HG03060 (cell line): ENCODE data around the gene LDB3.
"Not testable (repeated sequence)": the region's sequence is repeated elsewhere in the genome, so short reads cannot be mapped to it uniquely, and the experiment has no call there.

Experiments used
- ATAC-seq: cut with Tn5 transposase; IDR thresholded peaks from one replicate; pipeline ENCODE4 v1.9.1; 2021; ENCODE audit warnings: low read depth, moderate number of reproducible peaks; ENCODE audit not compliant: unreplicated experiment

LDB3 gene

GRCh38 chr10:86724445-86724844, 56.1 kb downstream of the LDB3 start:
- no peak for ATAC-seq

- no peak for ATAC-seq
Observed at GRCh38 chr10:86725980-86726676, 57.8 kb downstream of the LDB3 start.

GRCh38 chr10:86726677-86726999, 58.3 kb downstream of the LDB3 start:
- ATAC-seq = no peak

GRCh38 chr10:86727470-86727869, 59.2 kb downstream of the LDB3 start:
- no peak for ATAC-seq

GRCh38 chr10:86728056-86728455, 59.7 kb downstream of the LDB3 start:
- ATAC-seq = no peak

- no peak for ATAC-seq
Observed at GRCh38 chr10:86729677-86730076, 61.4 kb downstream of the LDB3 start.

- no peak for ATAC-seq
Observed at GRCh38 chr10:86730227-86730626, 61.9 kb downstream of the LDB3 start.

GRCh38 chr10:86732771-86733170, 64.5 kb downstream of the LDB3 start:
- no peak for ATAC-seq

- ATAC-seq = no peak
Observed at GRCh38 chr10:86733260-86733671, 65.0 kb downstream of the LDB3 start.

GRCh38 chr10:86734207-86734988, 66.1 kb downstream of the LDB3 start:
- ATAC-seq = no peak

- ATAC-seq = not testable (repeated sequence)
Observed at GRCh38 chr10:86735278-86735677, 67.0 kb downstream of the LDB3 start.

- ATAC-seq = no peak
Observed at GRCh38 chr10:86742230-86742629, 73.9 kb downstream of the LDB3 start.

GRCh38 chr10:86744067-86744725, 75.9 kb downstream of the LDB3 start:
- ATAC-seq = no peak

- no peak for ATAC-seq
Observed at GRCh38 chr10:86747796-86748581, 79.7 kb downstream of the LDB3 start.

GRCh38 chr10:86749854-86750253, 81.5 kb downstream of the LDB3 start:
- ATAC-seq = no peak

- ATAC-seq = no peak
Observed at GRCh38 chr10:86751477-86751876, 83.2 kb downstream of the LDB3 start.

GRCh38 chr10:86752311-86752710, 84.0 kb downstream of the LDB3 start:
- ATAC-seq = no peak

- no peak for ATAC-seq
Observed at GRCh38 chr10:86753051-86753450, 84.7 kb downstream of the LDB3 start.

- no peak for ATAC-seq
Observed at GRCh38 chr10:86753638-86754434, 85.5 kb downstream of the LDB3 start.

- no peak for ATAC-seq
Observed at GRCh38 chr10:86755454-86755739, 87.1 kb downstream of the LDB3 start.
